Panc1 (cell line): ENCODE results near the gene HK2.

Experiments
- CTCF ChIP-seq: fragments of 450-650 bp; IDR thresholded peaks from 2 replicates; pipeline ENCODE4 v1.5.1; 2017; ENCODE audit warnings: mild to moderate bottlenecking
- POLR2AphosphoS5 ChIP-seq: IDR thresholded peaks from 2 replicates; pipeline ENCODE4 v1.6.1; 2012; ENCODE audit warnings: mild to moderate bottlenecking, low read depth, low read length, moderate library complexity
- TF ChIP-seq, protein P1 (sequence below), 2 experiments: IDR thresholded peaks; 2 replicates each; pipeline ENCODE4 v1.6.1; 2011 to 2012; ENCODE audit warnings: low read depth in 2 of 2, control low read depth in 1 of 2, low read length in 1 of 2, mild to moderate bottlenecking in 1 of 2, moderate library complexity in 1 of 2; ENCODE audit not compliant: insufficient read depth in 1 of 2

DNA sequence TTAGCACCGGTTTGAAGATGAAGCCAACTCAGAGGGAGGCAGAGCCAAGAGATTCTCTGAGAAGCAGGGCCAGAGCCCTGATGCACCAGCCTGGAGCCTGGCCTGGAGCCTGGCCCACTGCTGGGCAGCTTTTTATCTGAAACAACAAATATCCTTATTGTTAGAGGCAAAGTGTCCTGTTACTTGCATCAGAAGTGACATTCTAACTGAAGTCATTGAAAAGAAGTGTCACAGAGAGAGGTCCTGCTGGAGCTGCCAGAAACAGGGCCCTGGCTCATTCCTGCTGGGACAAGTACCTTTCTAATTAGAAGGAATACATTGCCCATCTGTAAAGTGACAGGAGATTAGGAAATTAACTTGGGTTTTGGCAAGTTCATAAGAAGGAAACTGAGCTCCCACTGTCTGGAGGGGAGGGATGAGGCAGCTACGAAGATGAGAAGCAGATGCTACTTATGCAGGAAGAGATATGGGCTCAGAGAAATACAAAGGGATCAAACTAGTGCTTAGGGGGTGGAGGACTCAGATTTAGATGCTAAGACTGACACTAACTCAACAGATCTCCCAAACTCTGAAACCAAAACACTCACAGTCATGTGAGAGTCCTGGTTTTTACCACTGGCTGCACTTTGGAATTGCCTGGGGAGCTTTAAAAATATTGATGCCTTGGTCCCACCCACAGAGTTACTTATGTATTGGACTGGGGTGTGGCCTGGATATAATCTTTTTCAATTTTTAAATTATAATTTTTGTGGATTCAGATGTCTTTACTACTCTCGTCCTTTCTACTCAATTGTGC is 11.0 kb upstream of the HK2 start:
- TF ChIP-seq CTCF (no peak), POLR2AphosphoS5 (no peak)
- TF ChIP-seq, protein P1, sequence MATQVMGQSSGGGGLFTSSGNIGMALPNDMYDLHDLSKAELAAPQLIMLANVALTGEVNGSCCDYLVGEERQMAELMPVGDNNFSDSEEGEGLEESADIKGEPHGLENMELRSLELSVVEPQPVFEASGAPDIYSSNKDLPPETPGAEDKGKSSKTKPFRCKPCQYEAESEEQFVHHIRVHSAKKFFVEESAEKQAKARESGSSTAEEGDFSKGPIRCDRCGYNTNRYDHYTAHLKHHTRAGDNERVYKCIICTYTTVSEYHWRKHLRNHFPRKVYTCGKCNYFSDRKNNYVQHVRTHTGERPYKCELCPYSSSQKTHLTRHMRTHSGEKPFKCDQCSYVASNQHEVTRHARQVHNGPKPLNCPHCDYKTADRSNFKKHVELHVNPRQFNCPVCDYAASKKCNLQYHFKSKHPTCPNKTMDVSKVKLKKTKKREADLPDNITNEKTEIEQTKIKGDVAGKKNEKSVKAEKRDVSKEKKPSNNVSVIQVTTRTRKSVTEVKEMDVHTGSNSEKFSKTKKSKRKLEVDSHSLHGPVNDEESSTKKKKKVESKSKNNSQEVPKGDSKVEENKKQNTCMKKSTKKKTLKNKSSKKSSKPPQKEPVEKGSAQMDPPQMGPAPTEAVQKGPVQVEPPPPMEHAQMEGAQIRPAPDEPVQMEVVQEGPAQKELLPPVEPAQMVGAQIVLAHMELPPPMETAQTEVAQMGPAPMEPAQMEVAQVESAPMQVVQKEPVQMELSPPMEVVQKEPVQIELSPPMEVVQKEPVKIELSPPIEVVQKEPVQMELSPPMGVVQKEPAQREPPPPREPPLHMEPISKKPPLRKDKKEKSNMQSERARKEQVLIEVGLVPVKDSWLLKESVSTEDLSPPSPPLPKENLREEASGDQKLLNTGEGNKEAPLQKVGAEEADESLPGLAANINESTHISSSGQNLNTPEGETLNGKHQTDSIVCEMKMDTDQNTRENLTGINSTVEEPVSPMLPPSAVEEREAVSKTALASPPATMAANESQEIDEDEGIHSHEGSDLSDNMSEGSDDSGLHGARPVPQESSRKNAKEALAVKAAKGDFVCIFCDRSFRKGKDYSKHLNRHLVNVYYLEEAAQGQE (IDR thresholded peaks at IDR 0.05; ENCODE audit: insufficient read depth in 1 of 2, low read depth in 2 of 2, low read length in 1 of 2) = no peak
